Stomach smooth muscle (tissue), 2 donors: ENCODE measurements around the gene NEDD4L.

Experiments
- H3K27ac ChIP-seq: one replicate; pipeline ENCODE4 v1.7.0; 2013; ENCODE audit warnings: mild to moderate bottlenecking, low read length, inconsistent platforms
- H3K27me3 ChIP-seq, 2 donors: one replicate each; pipeline ENCODE4 v1.7.0; 2013; ENCODE audit warnings: low read length in 2 of 2; ENCODE audit not compliant: insufficient read depth in 2 of 2, control insufficient read depth in 1 of 2
- H3K36me3 ChIP-seq, 2 donors: one replicate each; pipeline ENCODE4 v1.7.0; 2013; ENCODE audit warnings: low read length in 2 of 2; ENCODE audit not compliant: control insufficient read depth in 2 of 2, insufficient read depth in 2 of 2
- H3K4me1 ChIP-seq: one replicate; pipeline ENCODE4 v1.7.0; 2013; ENCODE audit warnings: low read length; ENCODE audit not compliant: control insufficient read depth, insufficient read depth
- H3K4me3 ChIP-seq, 2 donors: one replicate each; pipeline ENCODE4 v1.7.0; 2013; ENCODE audit warnings: low read length in 2 of 2
- H3K9ac ChIP-seq, 2 donors: one replicate each; pipeline ENCODE4 v1.7.0; 2013; ENCODE audit warnings: low read length in 2 of 2, mild to moderate bottlenecking in 1 of 2
- H3K9me3 ChIP-seq, 2 donors: one replicate each; pipeline ENCODE4 v1.7.0; 2013; ENCODE audit warnings: low read length in 2 of 2; ENCODE audit not compliant: control insufficient read depth in 2 of 2
- donor health status: healthy.
- donor health status: Pancreatic carcinoma.

Gene NEDD4L

DNA sequence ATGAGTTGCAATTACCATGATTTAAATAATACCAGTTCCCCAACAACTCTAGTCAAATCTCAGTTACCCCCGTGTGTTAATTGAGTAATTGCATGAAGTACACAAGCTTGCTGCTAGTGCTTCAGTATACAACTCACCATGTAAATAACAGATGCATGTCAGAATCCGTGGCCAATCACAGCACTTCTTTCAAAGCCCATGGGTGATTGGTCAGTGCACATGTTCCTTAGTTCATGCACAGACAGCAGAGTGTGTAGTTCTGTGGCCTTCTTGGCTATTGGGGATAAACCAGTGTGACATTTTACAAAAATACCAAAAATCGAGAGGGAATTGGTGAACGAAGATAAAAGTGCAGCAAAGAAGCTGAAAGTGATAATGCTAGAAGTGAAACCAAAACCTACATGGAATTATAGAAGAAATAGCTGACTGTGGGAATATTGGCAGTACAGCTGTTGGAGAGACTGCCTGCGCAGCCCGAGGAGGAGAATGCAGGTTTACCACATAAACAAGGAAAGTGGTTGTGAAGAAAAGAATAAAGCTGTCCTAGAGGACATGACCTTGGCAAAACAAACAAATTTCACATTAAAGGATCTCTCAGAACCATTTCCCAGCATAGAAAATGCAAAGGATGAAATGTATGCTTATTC is 59.4 kb downstream of the NEDD4L start:
- H3K4me3 ChIP-seq = no peak overlapping the region

DNA sequence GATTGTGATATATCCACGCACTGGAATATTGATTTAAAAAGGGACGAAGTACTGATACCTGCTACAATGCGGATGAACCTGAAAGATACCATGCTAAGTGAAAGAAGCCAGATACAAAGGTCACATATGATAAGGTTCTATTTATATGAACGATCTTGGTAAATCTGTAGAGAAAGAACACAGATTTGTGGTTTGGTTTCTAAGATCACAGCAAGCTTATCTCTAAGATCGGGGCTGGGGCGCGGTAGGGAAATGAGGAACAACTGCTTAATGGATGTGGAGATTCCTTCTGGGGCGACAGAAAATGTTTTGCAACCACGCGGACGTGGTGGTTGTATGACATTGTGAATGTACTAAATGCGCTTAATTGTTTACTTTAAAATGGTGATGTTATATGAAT is 60.1 kb downstream of the NEDD4L start:
- H3K27ac ChIP-seq = no peak overlapping the region
- no peaks in the 10 kb centered on the region for H3K27me3 ChIP-seq
- no peak overlapping the region for H3K4me3 ChIP-seq
- no peaks in the 10 kb centered on the region for H3K9me3 ChIP-seq
- no peak overlapping the region for H3K9ac ChIP-seq
- H3K4me1 ChIP-seq = peaks cover 5% of the 10 kb centered on the region
- H3K36me3 ChIP-seq = no peaks in the 10 kb centered on the region

More for the DNA sequence above, 59.4 kb downstream of the NEDD4L start:
- Histone ChIP-seq H3K4me1 (peaks cover 5% of the 10 kb centered on the region), H3K9ac (no peak overlapping the region), H3K9me3 (no peaks in the 10 kb centered on the region), H3K36me3 (no peaks in the 10 kb centered on the region), H3K27ac (no peak overlapping the region), H3K27me3 (no peaks in the 10 kb centered on the region)

DNA sequence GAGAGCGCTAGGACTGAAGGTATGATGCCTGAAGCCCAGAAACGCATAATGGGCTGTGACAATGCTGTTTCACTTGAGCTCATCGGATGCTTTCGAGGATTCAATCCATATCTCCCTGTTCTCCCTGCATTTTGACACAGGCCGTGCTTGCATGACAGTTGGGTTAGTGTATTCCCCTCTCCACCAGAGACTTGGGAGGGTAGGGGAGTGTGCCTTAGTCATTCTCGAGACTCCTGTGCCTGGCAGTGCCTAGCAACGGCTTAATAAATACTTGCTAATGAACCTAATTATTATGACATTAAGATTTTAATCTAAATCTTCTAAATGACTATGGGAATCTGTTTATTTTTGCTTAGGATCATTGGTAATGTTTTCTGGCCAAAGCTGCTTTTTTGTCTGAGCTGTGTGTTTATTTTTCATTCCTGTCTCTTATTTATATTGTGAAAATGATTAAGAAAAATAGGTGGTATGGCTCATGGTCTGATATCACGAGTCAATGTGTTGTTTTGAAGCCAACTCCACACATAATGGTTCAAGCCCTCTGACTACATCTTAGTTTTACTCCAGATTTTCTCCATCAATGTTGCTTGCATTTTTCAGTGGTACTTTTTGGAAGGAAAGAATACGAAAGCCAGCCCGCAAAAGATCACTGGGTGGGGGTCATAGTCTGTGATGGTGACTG is 61.3 kb downstream of the NEDD4L start:
- H3K9me3 ChIP-seq = no peaks in the 10 kb centered on the region
- H3K4me3 ChIP-seq = no peak overlapping the region
- no peaks in the 10 kb centered on the region for H3K27me3 ChIP-seq
- peaks cover 5% of the 10 kb centered on the region for H3K4me1 ChIP-seq
- no peak overlapping the region for H3K27ac ChIP-seq
- no peaks in the 10 kb centered on the region for H3K36me3 ChIP-seq
- H3K9ac ChIP-seq = no peak overlapping the region

DNA sequence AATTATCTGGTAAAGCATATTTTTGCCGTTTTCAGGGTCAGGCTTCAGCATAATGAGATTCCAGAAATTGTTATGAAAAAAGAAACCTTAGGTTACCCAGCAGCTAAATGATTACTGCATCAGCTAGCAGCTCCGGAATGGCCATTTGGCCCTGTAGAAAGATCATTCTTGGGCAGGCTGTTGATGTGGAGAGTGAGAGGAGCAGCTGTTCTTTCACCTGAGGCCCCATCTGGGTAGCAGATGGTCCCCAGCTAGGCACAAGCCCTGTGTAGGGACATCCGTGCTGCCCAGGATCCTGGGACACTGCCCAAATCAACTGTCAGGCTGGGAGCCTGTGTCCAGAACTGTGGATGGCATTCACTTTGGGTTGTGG is 61.8 kb downstream of the NEDD4L start:
- Histone ChIP-seq H3K27ac (no peak overlapping the region), H3K36me3 (no peaks in the 10 kb centered on the region), H3K9ac (no peak overlapping the region), H3K4me1 (peaks cover 5% of the 10 kb centered on the region), H3K9me3 (no peaks in the 10 kb centered on the region), H3K4me3 (no peak overlapping the region), H3K27me3 (no peaks in the 10 kb centered on the region)

DNA sequence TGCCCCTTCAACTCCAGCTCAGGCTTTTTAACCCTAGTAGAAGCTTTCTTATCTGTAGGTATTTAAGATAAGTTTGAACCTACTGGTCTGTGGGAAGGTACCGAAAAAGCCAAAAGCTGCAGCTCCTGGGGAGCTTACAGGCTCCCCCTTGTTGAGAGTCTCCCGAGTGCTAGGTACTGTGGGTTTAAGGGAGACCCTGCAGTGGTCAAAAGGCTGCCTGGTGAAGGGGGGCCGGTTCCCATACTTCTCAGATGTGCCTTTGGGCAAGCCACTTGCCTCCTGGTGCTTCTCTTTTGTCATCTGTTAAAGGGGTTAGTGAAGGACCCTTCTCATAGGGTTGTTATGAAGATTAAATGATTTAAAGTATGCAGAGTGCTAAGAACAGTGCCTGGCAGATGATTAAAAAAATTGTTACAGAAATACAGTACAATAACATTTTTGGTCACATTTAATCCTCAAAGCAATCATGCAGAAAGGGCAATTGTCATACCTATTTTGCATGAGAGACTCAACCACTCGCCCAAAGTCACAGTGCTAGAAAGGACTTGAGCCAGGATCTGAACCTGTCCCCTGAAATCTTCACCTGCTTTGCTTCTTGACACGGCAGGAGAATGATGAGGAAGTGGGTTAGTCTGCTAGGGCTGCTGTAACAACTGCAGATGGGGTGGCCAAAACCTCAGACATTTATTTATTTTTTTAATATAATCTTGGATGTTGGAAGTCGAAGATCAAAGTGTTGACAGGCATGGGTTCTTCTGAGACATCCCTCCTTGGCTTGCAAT is 62.5 kb downstream of the NEDD4L start:
- Histone ChIP-seq H3K36me3 (no peaks in the 10 kb centered on the region), H3K4me1 (peaks cover 3% of the 10 kb centered on the region), H3K27ac (no peak overlapping the region), H3K9ac (no peak overlapping the region), H3K9me3 (no peaks in the 10 kb centered on the region), H3K27me3 (no peaks in the 10 kb centered on the region), H3K4me3 (no peak overlapping the region)

DNA sequence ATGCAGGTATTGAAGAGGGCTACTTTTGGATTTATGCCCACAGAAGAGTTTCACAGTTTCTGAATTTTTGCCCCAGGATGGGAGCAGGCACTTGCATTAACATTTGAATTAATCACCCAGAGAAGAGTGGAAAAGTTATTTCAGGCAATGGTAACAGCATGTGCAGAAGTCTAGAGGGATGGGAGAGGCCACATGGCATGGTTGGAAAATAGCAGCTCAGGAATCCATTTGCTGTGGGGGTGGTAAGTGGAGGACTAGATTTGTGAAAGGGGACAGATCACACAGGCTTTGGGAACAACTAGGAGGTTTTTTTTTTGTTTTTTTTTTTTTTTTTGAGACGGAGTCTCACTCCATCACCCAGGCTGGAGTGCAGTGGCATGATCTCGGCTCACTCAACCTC is 65.2 kb downstream of the NEDD4L start:
- no peaks in the 10 kb centered on the region for H3K36me3 ChIP-seq
- H3K4me1 ChIP-seq = peaks cover 3% of the 10 kb centered on the region
- H3K27ac ChIP-seq = no peak overlapping the region
- no peaks in the 10 kb centered on the region for H3K27me3 ChIP-seq
- H3K9ac ChIP-seq = no peak overlapping the region
- no peak overlapping the region for H3K4me3 ChIP-seq
- no peaks in the 10 kb centered on the region for H3K9me3 ChIP-seq

DNA sequence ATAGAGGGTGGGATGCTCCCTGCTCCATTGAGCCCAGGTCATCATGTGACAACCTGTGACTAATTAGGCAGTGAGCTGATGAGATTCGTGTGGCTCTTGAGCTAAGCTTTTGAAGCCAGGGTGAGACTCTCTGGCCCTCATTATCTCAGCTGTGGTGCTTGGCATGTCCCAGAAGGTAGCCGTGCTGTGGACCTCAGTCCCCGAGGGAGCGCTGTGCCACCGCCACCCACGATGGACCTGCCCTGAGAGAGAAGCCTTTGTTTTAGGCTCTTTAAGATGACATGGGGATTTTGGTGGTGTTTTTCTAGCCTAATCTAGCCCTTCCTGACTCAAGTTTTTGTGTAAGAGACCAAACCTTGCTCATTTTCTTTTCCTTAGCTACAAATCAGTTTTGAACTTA is 66.4 kb downstream of the NEDD4L start:
- H3K9ac ChIP-seq = no peak overlapping the region
- H3K4me3 ChIP-seq = no peak overlapping the region
- H3K27ac ChIP-seq = no peak overlapping the region
- H3K4me1 ChIP-seq = peaks cover 3% of the 10 kb centered on the region
- no peaks in the 10 kb centered on the region for H3K27me3 ChIP-seq
- H3K36me3 ChIP-seq = no peaks in the 10 kb centered on the region
- H3K9me3 ChIP-seq = no peaks in the 10 kb centered on the region

DNA sequence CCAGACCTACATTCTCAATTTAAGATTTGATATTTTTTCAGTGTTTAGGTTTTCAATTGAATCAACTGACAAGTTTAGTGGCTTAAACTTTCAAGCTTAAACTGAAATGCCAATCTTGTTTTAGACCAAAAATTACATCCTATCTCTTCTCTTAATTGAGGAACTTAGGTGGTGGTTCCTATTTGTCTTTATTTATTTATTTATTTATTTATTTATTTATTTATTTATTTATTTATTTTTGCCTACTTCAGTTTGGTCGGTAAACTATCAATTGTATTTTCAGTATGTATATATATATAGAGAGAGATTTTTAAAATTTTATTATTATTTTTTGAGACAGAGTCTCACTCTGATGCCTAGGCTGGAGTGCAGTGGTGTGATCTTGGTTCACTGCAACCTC is 68.1 kb downstream of the NEDD4L start:
- no peaks in the 10 kb centered on the region for H3K9me3 ChIP-seq
- no peak overlapping the region for H3K27ac ChIP-seq
- H3K9ac ChIP-seq = no peak overlapping the region

DNA sequence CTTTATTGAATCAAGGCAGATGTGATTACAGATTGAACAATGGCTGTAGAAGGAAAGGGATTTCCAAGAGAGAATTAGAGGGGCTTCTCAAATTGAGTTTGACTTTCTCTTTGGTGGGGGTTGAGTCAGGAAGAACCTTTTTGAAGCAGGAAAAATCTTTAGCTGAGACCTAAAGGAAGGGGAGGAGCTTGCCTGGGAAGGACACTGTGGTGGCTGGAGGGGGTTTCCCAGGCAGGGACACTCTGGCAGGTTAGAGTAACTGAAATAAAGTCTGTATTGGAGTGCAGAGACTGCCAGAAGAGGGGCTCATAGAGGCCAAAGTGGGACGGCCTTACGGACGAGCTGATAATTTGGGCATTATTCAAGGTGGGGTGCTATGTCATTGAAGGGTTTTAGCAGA is 69.3 kb downstream of the NEDD4L start:
- Histone ChIP-seq H3K36me3 (no peaks in the 10 kb centered on the region), H3K27ac (no peak overlapping the region), H3K4me1 (peaks cover 10% of the 10 kb centered on the region)

More for the DNA sequence above, 68.1 kb downstream of the NEDD4L start:
- no peaks in the 10 kb centered on the region for H3K4me1 ChIP-seq
- H3K36me3 ChIP-seq = no peaks in the 10 kb centered on the region
- no peaks in the 10 kb centered on the region for H3K27me3 ChIP-seq
- no peak overlapping the region for H3K4me3 ChIP-seq

DNA sequence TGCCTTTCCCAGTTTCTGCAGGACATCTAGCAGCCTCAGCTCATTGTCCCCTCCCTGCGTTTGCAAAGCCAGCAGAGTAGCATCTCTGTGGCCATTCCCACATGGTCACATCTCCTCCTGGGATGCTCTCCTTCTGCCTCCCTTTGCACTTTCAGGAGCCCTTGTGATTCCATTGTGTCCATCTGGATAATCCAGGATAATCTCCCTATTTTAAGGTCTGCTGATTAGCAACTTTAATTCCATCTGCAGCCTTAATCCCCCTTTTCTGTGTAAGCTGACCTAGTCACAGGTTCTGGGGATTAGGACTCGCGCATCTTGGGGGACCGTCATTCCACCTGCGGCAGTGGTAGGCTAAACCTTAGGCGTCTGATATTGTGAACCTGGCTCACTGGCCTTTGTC is 70.7 kb downstream of the NEDD4L start:
- no peak overlapping the region for H3K9ac ChIP-seq
- no peaks in the 10 kb centered on the region for H3K9me3 ChIP-seq
- H3K4me1 ChIP-seq = peaks cover 10% of the 10 kb centered on the region
- H3K36me3 ChIP-seq = no peaks in the 10 kb centered on the region
- no peak overlapping the region for H3K4me3 ChIP-seq
- H3K27ac ChIP-seq = no peak overlapping the region
- no peaks in the 10 kb centered on the region for H3K27me3 ChIP-seq

More for the DNA sequence above, 69.3 kb downstream of the NEDD4L start:
- no peak overlapping the region for H3K9ac ChIP-seq
- H3K9me3 ChIP-seq = no peaks in the 10 kb centered on the region
- no peak overlapping the region for H3K4me3 ChIP-seq
- no peaks in the 10 kb centered on the region for H3K27me3 ChIP-seq

DNA sequence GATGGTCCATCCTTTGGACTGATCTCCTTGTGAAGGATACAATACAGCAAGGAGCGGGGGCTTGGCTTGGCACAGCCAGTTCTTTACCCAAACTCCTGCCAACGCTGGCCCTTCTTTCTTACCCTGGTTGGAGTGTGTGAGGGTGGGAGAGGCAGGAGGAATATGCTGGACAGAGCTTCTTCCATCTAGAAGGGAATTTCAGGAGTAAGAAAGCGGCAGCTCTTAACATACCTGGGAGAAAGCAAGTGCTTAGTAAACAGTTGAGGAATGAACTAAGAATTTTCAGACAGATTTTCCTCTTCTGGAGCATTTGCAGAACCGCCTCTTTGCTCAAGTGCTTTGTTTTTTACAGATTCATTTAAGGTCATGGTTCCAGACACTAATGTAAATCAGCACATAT is 72.8 kb downstream of the NEDD4L start:
- H3K36me3 ChIP-seq = no peaks in the 10 kb centered on the region
- no peak overlapping the region for H3K4me3 ChIP-seq
- H3K27me3 ChIP-seq = no peaks in the 10 kb centered on the region
- no peak overlapping the region for H3K27ac ChIP-seq
- no peaks in the 10 kb centered on the region for H3K9me3 ChIP-seq
- no peak overlapping the region for H3K9ac ChIP-seq
- H3K4me1 ChIP-seq = peaks cover 10% of the 10 kb centered on the region
